HG03280 (cell line): ENCODE results near the gene PRSS38.

Experiments
- ATAC-seq: cut with Tn5 transposase; IDR thresholded peaks from one replicate; pipeline ENCODE4 v1.9.1; 2021; ENCODE audit warnings: mild to moderate bottlenecking, moderate library complexity; ENCODE audit not compliant: unreplicated experiment

The PRSS38 gene

DNA sequence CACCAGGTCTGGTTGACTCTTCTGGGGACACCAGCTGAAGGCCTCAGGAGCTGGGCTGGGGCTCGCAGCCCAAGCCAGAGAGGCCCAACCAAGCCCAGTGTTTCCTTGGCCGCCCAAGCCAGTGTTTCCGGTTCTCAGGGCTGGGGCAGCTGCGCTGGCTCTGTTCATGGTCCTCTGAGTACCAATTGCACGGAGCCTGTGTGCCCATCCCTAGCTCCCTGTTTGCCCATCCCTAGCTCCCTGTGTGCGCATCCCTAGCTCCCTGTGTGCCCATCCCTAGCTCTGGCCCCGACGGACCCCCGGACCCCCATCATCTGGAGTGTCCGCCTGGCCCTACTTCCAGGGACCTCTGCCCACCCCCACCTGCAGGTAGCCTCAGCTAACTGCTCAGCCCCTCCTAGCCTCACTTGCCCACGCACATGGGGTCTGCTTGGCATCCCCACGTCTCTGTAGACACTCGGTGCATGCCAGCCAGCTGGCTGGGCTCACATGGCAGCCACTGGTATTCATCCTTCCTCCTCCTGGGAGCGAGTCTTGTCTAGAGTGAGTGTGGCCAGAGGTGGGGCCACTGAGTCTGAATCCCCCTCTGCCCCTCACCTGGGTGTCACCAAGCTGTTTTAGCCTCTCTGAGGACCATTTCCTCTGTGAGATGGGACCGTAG lies 68.3 kb downstream of the PRSS38 start:
- ATAC-seq, result no peak

DNA sequence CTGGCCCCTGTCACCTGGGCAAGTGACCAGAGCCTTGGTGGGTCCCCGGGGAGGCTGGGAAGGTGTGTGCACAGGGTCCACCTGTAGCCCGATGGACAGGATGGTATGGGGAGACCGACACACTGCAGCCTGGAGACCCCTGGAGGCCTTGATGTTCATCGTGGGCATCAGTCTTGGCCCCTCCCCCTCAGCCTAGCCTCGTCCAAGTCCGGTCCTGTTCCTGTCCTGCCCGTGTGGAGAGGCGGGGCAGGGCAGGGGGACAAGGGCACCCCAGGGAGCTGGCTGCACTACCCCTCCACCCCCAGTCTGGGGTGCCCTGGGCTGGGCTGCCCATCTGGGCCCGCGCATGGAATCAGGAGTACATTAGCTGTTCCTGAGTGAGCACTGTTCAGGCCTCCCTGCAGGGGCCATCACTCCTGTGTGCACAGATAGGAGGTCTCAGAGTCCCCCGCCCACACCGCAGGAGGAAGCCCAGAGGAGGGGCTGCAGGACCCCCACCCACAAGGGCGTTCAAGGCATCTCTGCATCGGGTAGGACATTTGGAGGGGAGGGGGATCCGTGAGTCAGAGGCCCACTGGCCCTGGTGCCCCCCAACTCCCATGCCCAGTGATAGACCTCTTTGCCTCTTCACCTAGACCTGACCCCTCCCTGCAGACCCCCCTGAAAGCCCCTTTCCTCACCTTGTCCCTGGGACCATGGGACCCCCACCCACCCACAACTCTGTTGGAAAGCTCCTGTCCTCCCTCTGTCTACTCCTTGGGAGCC lies 69.1 kb downstream of the PRSS38 start:
- no peak for ATAC-seq

DNA sequence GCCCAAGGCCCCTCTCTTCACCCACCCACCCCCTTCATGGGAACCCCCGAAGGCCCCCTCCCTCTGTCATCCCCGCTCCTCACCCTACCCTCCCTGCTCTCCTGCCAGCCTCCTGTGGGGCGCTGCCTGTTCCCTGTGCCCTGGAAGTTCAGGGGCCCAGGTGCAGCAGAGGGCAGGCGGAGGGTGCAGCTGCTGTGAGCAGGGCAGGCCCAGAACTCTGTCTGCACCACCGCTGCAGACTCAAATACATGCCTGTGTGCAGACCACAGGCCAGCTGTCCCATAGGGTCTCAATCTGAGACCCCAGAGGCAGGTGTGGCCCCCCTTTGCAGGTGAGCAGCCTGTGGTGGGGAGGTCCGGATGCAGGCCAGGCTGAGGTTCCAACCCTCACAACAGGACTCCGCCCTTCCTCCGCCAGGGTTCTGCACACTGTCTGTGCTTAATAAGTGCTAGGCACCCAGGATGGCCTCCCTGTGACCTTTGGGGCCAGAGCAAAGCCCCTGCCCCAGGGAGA lies 69.7 kb downstream of the PRSS38 start:
- no peak for ATAC-seq

DNA sequence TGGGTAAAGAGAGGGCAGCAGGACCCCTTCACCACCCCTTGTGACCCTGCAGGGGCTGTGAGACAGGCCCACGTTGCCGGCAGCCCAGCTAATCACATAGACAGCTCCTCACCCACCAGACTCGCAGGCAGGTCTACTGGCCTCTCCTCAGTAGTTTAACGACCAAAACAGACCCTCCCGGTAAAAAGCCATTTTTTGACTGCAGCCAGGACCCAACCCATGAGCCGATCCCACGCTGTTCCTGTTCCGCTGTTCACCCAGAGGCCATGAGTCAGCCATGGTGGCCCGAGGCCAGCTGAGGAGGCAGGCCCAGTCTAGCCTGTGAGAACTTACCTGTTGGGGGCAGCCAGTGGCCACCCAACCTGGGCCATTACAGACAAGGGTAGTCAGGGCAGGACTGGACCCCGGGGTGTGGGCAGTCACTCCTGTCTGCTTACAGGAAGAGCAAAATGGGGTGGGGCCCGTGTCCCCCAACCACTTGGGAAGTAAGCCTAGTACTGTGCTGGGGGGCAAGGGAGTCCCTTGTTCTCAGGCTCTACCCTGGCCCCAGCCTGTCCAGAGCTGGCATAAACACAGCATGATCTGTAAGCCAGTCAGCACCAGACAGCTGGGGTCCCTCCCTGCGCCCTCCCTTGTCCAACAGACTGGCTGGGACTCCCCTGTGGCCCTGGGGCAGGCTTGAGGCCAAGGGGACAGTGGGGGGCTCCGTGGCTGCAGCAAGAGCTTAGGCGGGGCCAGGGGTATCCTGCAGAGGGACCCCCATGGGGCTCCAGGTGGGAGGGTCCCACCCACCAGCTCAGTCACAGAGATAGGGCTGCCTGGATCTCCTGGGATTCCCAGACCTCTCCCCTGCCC lies 70.4 kb downstream of the PRSS38 start:
- no peak for ATAC-seq

DNA sequence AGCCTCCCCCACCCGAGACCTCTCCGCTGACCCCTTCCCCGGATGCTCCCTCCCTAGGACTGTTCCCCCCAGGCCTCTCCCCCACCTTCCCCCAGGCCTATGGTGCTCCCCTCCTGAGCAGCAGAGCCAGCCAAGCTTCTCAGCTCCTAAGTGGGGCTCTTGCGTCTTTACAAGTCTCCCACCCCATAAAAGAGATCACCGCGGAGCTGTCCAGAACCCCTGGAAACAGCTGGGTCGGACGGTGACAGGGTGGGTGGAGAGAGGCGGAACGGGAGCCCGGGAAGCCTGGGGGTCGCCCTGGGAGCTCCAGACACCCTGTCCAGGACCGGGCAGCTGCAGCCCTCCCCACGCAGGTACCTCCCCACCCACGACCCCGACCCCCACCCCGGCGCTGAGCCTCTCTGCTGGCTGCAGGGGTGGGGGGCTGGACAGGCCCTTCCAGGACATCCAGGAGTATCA lies 71.1 kb downstream of the PRSS38 start:
- ATAC-seq, result no peak

DNA sequence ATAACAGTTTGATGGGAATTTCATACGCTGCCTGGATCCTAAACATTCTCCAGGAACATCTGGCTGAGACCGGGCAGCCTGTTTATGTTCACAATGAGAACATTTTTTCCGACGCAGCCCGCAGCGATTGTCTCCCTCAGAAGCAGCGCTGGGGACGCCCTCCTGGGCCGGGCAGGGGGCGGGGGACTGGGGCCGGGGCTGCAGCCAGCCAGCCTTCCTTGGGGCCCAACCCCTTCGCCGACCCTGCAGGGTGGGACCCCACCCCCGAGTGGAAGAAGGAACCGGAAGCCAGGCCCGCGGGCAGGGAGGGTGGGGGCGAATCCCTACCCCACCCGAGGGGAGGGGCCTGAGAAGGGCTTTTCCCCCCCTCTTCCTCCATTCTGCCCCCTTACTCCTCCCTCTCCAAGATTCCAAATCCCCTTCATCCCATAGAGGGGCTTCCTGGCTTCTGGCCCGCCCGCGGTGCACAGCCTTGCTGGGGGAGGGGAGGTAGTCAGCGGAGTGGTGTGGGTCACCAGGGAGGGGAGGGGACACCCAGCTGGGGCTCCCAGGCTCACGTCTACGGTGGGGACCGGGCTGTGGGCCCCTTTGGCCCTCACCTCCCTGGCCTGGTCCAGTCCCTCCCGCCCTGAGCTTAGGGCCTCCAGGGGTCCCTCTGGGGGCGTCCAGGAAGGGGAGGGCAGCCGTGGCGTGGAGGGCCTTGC lies 71.7 kb downstream of the PRSS38 start:
- no peak for ATAC-seq

DNA sequence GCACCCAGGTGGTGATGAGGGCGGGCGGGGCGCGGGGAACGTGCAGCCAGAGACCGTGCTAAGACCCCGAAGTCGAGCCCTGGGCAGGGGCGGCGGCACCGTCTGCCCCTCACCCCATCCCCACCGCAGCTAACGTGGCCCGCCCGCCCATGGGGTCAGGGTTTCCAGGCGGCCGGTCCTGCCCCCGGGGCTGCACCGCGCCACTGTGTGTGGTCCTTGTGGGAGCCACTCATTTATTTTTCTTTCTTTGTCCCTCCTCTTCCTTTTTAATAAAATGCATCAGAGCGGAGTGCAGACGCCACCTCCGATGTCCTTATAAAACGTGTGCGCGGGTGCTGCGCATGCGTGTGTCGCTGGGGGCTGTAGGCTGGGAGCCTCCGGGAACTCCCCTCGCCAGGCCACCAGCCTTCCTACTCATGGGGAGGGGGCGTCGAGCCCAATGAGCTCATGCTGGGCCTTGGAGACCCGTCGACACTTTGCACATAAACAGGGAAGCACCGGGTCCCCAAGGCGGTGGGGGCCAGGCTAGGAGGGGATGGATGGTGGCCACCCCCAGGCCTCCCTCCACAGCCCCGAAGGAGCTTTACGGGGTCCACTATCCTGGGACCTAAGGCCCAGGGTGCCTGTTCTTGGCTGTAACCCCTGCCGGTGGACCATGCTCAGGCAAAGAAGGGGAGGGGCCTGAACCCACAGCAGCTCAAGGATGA lies 72.4 kb downstream of the PRSS38 start:
- ATAC-seq, result no peak

DNA sequence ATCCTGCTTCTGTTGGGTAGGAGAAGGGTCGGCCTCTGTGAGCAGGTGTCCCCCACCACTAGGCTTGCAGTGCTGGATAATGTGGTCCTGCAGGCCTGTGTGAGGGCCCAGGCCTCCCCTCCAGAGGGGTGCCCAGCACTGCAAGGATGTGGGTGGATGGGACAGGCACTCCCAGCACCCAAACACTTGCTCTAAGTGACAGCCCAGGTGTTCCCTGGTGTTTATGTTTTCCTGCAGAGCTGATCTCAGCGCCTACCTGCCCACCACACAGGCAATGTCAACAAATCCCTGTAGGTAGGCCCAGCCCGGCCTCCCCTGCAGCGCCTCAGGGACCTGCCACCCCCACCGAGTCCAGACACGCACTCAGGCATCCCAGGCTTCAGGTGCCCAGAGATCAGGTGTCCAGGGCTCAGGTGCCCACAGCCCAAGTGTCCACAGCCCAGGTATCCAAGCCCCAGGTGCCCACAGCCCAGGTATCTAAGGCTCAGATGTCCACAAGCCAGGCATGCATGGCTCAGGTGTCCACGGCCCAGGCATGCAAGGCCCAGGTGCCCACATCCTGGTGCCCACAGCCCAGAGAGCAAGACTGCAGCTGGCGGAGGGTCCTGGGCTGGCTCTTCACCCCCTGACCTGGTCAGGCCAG lies 73.0 kb downstream of the PRSS38 start:
- ATAC-seq, result no peak

DNA sequence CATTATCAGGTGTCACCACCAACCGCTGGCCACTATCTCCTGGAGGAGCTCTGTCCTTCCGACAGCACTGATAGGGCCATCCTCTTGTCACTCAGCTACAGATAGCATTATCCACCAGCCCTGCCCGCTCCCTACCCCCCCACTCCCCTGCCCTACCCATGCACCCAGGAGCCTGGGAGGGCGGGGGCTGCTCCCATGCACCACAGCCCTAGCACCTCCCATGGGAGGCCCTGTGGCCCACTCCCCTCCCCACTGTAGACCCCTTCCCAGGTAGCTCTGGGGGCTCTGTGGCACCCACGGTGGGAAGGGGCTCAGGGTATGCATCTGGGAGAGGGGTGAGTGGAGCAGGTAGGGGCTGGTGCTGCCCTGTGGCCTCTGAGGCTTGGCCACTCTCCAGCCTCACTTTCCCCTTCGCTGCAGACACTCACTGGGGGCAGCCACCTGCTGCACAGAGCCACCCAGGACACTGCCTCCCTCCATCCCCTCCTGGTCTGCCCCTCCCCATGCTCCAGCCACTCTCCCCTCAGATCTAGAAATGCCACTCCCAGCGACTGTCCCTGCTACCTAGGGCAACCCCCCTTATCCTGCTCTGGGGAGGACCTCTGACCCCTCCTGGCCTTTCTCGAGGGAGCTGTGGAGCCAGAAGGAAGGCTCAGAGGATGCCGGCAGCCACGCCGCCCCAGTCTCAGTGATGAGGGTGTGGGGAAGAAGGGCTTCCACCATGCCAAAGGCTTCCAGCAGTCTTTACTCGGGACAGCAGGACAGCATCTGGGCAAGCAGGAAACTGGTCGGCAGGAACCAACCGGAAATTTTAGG lies 73.8 kb downstream of the PRSS38 start:
- ATAC-seq, result no peak

DNA sequence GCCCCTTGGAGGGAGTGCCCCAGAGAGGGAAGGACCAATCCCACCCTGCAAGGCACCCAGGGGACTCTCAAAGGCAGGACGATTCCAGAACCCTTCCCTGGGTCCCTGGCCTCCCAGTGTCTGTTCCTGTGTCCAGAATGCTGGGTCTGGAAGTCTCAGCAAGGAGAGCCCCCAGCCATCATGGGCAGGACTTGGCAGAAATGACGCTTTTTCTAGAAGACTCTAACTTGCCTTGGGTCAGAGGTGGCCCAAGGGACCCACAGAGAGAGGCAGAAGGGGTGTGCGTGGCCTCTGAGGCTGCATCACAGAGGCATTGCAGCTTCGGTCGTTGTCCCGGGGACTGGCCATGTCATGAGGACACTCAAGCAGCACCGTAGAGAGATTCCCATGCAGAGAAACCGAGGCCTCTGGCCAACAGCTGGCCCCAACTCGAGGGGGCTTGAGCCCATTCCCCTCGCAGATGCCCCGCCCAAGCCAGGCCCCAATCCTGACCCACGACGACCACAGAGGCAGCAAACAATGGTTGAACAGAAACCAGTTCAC lies 74.5 kb downstream of the PRSS38 start:
- ATAC-seq, result no peak

DNA sequence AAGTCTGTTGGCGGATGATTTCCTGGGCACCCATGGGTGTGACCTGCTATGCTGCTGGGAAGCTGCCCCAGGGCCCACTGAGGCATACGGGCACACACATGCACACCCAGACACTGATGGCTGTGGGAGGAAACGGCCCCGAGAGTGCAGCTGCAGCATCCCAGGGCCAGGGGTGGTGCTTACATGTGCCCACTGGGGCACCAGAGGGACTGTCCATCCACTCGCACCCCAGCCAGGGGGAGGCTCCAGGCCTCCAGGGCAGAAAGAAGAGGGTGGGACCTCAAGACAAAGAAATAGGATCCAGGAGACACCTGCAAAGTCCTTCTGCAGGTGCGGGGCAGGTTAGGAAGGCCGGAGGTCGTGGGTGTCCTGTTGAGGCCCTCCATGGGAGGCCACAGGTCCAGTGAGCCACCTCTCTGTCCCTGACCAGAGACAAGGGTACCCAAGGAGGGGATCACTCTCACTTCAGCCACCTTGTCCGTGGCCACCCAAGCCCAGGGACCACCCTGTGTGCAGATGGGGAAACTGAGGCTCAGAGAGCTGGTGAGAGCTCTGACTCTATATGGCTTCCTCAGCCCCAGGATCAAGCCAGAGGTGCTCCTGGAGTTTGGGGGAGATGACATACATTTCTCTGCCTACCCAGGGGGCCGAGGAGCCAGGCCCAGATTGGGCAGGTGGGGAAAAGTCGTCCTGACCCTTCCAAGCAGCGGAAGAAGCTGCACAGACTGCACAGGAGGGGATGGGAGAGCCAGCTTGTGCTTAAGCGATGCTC lies 75.2 kb downstream of the PRSS38 start:
- no peak for ATAC-seq

DNA sequence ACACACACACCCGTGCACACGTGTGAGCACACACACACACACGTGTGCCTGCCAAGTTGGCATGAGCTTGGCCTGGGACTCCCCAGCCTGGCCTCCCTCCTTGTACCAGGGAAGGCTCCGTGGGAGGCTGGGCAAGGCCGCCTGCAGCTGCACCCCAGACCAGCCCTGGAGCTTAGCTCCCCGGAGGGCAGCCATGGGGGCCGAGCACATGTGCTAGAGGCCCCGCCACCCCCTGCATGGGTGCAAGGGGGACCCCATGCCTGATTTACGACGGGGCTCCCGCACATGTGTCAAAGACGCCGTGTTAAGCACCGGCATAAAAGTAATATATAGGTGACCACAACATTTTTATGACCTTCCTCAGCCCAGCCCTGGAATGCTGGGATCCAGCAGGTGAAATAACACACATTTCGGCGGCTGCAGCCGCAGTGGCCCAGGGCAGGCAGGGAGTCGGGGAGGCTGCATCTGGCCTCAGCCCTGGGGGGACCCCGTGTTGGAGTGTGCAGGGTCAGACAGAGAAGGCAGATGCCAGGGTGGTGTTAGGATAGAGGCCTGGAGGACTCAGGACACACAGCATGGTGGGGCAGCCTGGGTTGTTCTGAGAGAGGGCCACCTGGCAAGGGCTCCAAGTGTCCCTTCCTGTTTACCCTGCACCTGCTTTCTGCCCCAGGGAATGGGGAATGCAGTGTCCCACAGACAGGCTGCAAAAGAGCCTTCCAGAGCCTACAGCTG lies 75.9 kb downstream of the PRSS38 start:
- ATAC-seq, result no peak

DNA sequence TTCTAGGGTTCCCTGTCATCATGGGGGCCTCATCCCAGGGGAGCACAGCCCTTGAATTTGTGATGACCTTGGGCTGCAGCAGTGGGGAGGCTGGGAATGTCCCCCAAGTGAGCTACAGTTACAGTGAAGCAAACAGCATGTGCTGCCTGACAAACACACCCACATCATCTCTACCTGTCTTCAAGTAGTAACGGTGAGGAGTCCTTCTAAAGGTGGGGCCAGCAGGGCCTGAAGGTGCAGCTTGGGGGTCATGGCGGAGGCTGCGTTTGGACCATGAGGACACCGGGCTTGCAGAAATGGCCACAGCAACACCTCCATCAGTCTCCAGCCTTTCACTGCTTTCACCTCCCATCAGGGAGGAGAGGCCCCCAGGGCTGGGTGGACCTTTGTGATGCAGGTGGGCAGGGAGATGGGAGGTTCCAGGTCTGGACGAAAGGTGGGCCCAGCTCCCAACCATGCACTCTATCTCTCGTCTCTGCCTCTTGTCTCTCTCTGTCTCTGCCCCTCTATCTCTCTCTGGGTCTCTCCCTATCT lies 76.5 kb downstream of the PRSS38 start:
- ATAC-seq, result no peak

DNA sequence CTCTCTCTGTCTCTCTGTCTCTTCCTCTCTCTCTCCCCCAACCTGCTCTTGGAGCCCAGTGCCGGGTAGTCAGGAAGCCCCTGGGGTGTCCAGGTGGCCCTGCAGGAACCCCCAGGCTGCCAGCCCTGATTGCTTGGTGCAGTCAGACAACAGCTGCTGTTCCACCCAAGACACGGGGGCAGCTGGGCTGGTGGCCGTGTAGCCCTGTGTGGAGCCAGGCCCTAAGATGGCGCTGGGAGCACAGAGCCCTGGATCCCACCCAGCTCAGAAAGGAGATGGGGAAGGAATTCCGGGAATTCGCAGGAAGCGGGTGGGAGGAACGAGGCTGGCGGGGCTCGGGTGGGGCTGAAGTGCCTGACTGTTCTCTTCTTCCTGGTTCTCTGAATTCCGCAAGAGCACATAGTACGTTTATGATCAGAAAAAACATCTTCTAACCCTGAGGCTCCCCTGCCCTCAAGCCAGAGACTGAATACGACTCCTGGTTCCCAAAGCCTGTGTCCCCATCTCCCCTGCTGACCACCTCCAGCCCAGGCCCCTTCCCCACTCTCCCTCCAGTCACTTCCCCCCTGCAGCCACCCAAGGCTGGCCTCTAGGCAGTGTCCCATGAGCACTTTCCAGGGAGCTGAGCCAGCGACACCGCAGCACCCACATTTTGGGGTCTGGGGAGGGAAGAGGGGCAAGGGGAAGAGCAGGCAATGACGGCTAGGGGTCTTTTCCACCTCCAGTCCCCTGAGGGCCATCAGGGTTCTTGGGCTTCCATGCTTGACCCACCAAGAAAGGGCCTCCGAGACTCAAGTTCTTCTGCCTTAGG lies 77.2 kb downstream of the PRSS38 start:
- ATAC-seq, result no peak

DNA sequence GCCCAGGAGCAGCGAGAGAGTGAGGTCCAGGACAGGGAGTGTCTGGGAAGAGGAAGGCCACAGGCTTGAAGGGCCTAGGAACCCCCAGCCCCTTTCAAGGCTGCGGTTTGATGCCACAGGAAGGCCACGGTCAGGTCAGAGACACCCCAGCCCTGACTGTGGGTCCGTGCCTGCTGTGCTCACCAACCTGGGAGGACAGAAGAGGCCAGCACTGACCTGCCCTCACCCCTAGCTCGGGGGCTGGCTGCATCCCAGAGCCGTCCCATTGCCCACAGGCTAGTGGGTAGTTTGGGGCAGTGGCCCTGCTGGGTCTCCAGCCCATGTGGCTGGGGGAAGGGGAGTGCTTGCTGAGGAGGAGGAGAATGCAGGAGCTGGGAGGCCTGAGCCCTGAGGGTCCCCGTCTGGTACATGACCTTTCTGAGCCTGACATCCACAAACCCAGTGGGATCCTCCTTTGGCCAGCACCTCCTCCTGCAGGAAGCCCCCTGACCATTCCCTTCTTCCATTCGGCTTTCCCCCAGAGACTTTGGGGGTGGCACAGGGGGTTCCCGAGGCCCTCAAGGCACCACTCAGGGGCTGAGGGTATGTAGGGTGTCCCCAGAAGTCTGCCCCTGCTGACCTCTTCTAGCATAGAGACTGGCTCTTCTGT lies 77.9 kb downstream of the PRSS38 start:
- no peak for ATAC-seq
